Caco-2 (cell line): ENCODE data around the gene SLC25A15. TPM values are rescaled to one million over a fixed set of nuclear protein-coding genes. Genes with fewer than 3 reads are reported as not detected.

Experiments used
- BruUV-seq: library from RNA; stranded (reverse); fragments of 400-500 nt; replicated peaks from 2 replicates; lab custom pipeline; 2021; lab: Mats Ljungman, UMichigan
- CTCF ChIA-PET: fragments of 300-600 bp; sonication (Branson Sonifier 250); formaldehyde crosslinking; loops from one replicate; lab custom pipeline; 2022; ENCODE audit warnings: antibody characterized with exemption; lab: Charles Lee
- POLR2A ChIA-PET: fragments of 300-600 bp; sonication (Branson Sonifier 250); formaldehyde crosslinking; loops from one replicate; lab custom pipeline; 2022; ENCODE audit warnings: antibody characterized with exemption; lab: Charles Lee
- DNase-seq, 2 experiments: peaks; one replicate each; pipeline versions ENCODE4 v3.0.0 to v3.0.0-alpha.2; 2020 to 2022
- H3K27me3 ChIP-seq: replicated peaks from 2 replicates; pipeline ENCODE4 v1.6.0; 2011; ENCODE audit warnings: low read length; ENCODE audit not compliant: control insufficient read depth, insufficient read depth
- H3K36me3 ChIP-seq: 2 replicates; pipeline ENCODE4 v1.5.1; 2011; ENCODE audit warnings: low read length; ENCODE audit not compliant: control insufficient read depth, insufficient read depth
- H3K4me1 ChIP-seq: fragments of 250-450 bp; sonication (Bioruptor Pico); 2 replicates; pipeline ENCODE4 v1.5.1; 2020; ENCODE audit warnings: mild to moderate bottlenecking
- H3K4me3 ChIP-seq: 2 replicates; pipeline ENCODE4 v1.5.1; 2011; ENCODE audit warnings: low read depth, mild to moderate bottlenecking, control low read depth, low read length
- H3K9me3 ChIP-seq: fragments of 250-450 bp; sonication (Bioruptor Pico); 2 replicates; pipeline ENCODE4 v1.5.1; 2020; ENCODE audit warnings: mild to moderate bottlenecking, moderate library complexity
- H3K27ac Mint-ChIP-seq: one replicate; pipeline ENCODE4 v1.8.0; 2022; ENCODE audit warnings: mixed read lengths; ENCODE audit not compliant: unreplicated experiment
- H3K27me3 Mint-ChIP-seq: one replicate; pipeline ENCODE4 v1.8.0; 2022; ENCODE audit warnings: mixed read lengths; ENCODE audit not compliant: insufficient read depth, unreplicated experiment
- H3K36me3 Mint-ChIP-seq: one replicate; pipeline ENCODE4 v1.8.0; 2022; ENCODE audit warnings: mild to moderate bottlenecking, mixed read lengths; ENCODE audit not compliant: insufficient read depth, unreplicated experiment
- H3K4me1 Mint-ChIP-seq: one replicate; pipeline ENCODE4 v1.8.0; 2022; ENCODE audit warnings: low read depth, mixed read lengths; ENCODE audit not compliant: unreplicated experiment
- H3K4me3 Mint-ChIP-seq: one replicate; pipeline ENCODE4 v1.8.0; 2022; ENCODE audit warnings: mild to moderate bottlenecking, moderate library complexity, mixed read lengths; ENCODE audit not compliant: unreplicated experiment
- H3K9me3 Mint-ChIP-seq: one replicate; pipeline ENCODE4 v1.8.0; 2022; ENCODE audit warnings: mixed read lengths; ENCODE audit not compliant: unreplicated experiment
- CTCF ChIP-seq, 2 experiments: fragments of 200-600 bp in 1 of 2; IDR thresholded peaks; 1 replicate in 1 of 2; 2 replicates in 1 of 2; pipeline versions ENCODE4 v1.5.1 to v1.8.0; 2011 to 2022; ENCODE audit warnings: antibody characterized with exemption in 1 of 2, control low read depth in 1 of 2, inconsistent platforms in 1 of 2, low read depth in 1 of 2, low read length in 1 of 2, mild to moderate bottlenecking in 1 of 2, moderate library complexity in 1 of 2; ENCODE audit not compliant: insufficient read depth in 1 of 2, severe bottlenecking in 1 of 2, unreplicated experiment in 1 of 2
- intact Hi-C: fragments of 100-400 bp; cut with micrococcal nuclease; formaldehyde crosslinking; loops from one replicate; pipeline ENCODE4 v1.10.0; 2022; ENCODE audit not compliant: unreplicated experiment
- total RNA-seq: library from RNA; stranded (reverse); gene quantifications from 2 replicates; pipeline ENCODE4 v1.2.3, GENCODE V29; 2022

The SLC25A15 gene
- total RNA-seq, 1 experiment from 2014 or later = 27.4 TPM

GRCh38 chr13:40769970-40770369 lies 19.4 kb upstream of the SLC25A15 start:
- intact Hi-C loops = loop anchor here (2.0 kb wide), 1 partner anchor 19 kb away; the partner anchor contains the start of gene SLC25A15
- Histone ChIP-seq H3K27me3 (no peaks in the 10 kb centered on the region), H3K36me3 (no peaks in the 10 kb centered on the region), H3K4me3 (peak overlapping the region; percentile 67), H3K9me3 (no peaks in the 10 kb centered on the region), H3K4me1 (peaks cover 22% of the 10 kb centered on the region)
- ChIA-PET POLR2A (interaction anchor here (0.6 kb wide), 1 partner anchor 50 kb away, joined by 3 read pairs; no protein-coding TSS in a partner anchor), CTCF (no interaction called here)
- no peak for TF ChIP-seq CTCF (IDR thresholded peaks at IDR 0.05; ENCODE audit: insufficient read depth in 1 of 2, low read depth in 1 of 2, low read length in 1 of 2, severe bottlenecking in 1 of 2, unreplicated experiment in 1 of 2)
- Mint-ChIP-seq H3K36me3 (peaks cover 14% of the 10 kb centered on the region), H3K27ac (peak overlapping the region; percentile 88), H3K4me1 (peaks cover 7% of the 10 kb centered on the region), H3K27me3 (no peaks in the 10 kb centered on the region), H3K9me3 (no peaks in the 10 kb centered on the region), H3K4me3 (peak overlapping the region; percentile 93)
- no TSS peak for BruUV-seq
- DNase-seq = no peak

- peak overlapping the region; percentile 93 for H3K4me3 Mint-ChIP-seq
- Histone ChIP-seq H3K4me3 (peak overlapping the region; percentile 67), H3K4me1 (peaks cover 22% of the 10 kb centered on the region), H3K9me3 (no peaks in the 10 kb centered on the region), H3K27me3 (no peaks in the 10 kb centered on the region), H3K36me3 (no peaks in the 10 kb centered on the region)
- POLR2A ChIA-PET = no interaction called here
- TSS peak; percentile 64 for BruUV-seq
- no peak for DNase-seq
- intact Hi-C loops = loop anchor here (2.0 kb wide), 1 partner anchor 18 kb away; the partner anchor contains the start of gene SLC25A15
- CTCF ChIA-PET = no interaction called here
- H3K27ac Mint-ChIP-seq = peak overlapping the region; percentile 88
- H3K9me3 Mint-ChIP-seq = no peaks in the 10 kb centered on the region
- peaks cover 7% of the 10 kb centered on the region for H3K4me1 Mint-ChIP-seq
- no peak for TF ChIP-seq CTCF (IDR thresholded peaks at IDR 0.05; ENCODE audit: insufficient read depth in 1 of 2, low read depth in 1 of 2, low read length in 1 of 2, severe bottlenecking in 1 of 2, unreplicated experiment in 1 of 2)
- H3K27me3 Mint-ChIP-seq = no peaks in the 10 kb centered on the region
- H3K36me3 Mint-ChIP-seq = peaks cover 14% of the 10 kb centered on the region
Observed at GRCh38 chr13:40770609-40770933, 18.8 kb upstream of the SLC25A15 start.

GRCh38 chr13:40770934-40771618 lies 18.3 kb upstream of the SLC25A15 start, which contains the start of gene MRPS31:
Gene MRPS31 (minus strand): TSS chr13:40771190. CDS start chr13:40771136, 54 bp downstream.
- no TSS peak for BruUV-seq

More at GRCh38 chr13:40770934-40771618, 18.3 kb upstream of the SLC25A15 start, which contains the start of gene MRPS31:
- CTCF ChIA-PET = interaction anchor here (0.7 kb wide), 1 partner anchor 939 kb away, joined by 6 read pairs; no protein-coding TSS in a partner anchor
- POLR2A ChIA-PET = interaction anchor here (0.7 kb wide), 1 partner anchor 18 kb away, joined by 3 read pairs; the partner anchor contains the start of gene SLC25A15
- intact Hi-C loops = loop anchor here (1.0 to 2.0 kb wide), 2 partner anchors 18 to 968 kb away; partner anchors contain the start of gene SLC25A15
- TF ChIP-seq CTCF (IDR thresholded peaks at IDR 0.05; ENCODE audit: insufficient read depth in 1 of 2, low read depth in 1 of 2, low read length in 1 of 2, severe bottlenecking in 1 of 2, unreplicated experiment in 1 of 2) = no peak
- Mint-ChIP-seq H3K4me1 (peaks cover 7% of the 10 kb centered on the region), H3K36me3 (peaks cover 14% of the 10 kb centered on the region), H3K27ac (peak within 1 kb of the TSS; percentile 88), H3K9me3 (no peaks in the 10 kb centered on the region), H3K27me3 (no peaks in the 10 kb centered on the region), H3K4me3 (peak within 1 kb of the TSS; percentile 93)
- H3K27me3 ChIP-seq = no peaks in the 10 kb centered on the region
- no peaks in the 10 kb centered on the region for H3K36me3 ChIP-seq
- peaks cover 22% of the 10 kb centered on the region for H3K4me1 ChIP-seq
- peak; percentile 97 to 98 for DNase-seq
- H3K4me3 ChIP-seq = peak within 1 kb of the TSS; percentile 67
- H3K9me3 ChIP-seq = no peaks in the 10 kb centered on the region
